HFF-Myc (cell line): ENCODE measurements around the gene RASSF5.

Experiments used
- DNase-seq: peaks from one replicate; pipeline ENCODE4 v3.0.0-alpha.2; 2011; ENCODE audit warnings: low read depth; ENCODE audit errors: extremely low read depth
- H3K4me3 ChIP-seq: replicated peaks from 2 replicates; pipeline ENCODE4 v1.5.1; 2011; ENCODE audit warnings: low read depth, mild to moderate bottlenecking, control low read depth, low read length
- CTCF ChIP-seq: IDR thresholded peaks from 2 replicates; pipeline ENCODE4 v1.5.1; 2012; ENCODE audit warnings: mild to moderate bottlenecking, low read depth, low read length, control low read depth; ENCODE audit errors: missing control alignments

The RASSF5 gene

GRCh38 chr1:206538901-206539640, 31.7 kb downstream of the RASSF5 start:
- no peak overlapping the region for H3K4me3 ChIP-seq
- no peak for TF ChIP-seq CTCF
- DNase-seq: no peak

- no peak for TF ChIP-seq CTCF
- no peak for DNase-seq
Observed at GRCh38 chr1:206540044-206540780, 32.9 kb downstream of the RASSF5 start.

GRCh38 chr1:206541236-206541833, 34.0 kb downstream of the RASSF5 start:
- no peak for TF ChIP-seq CTCF

More at GRCh38 chr1:206540044-206540780, 32.9 kb downstream of the RASSF5 start:
- H3K4me3 ChIP-seq: no peak overlapping the region

GRCh38 chr1:206544562-206545257, 37.4 kb downstream of the RASSF5 start:
- DNase-seq: peak; percentile 14
- no peak overlapping the region for H3K4me3 ChIP-seq
- TF ChIP-seq CTCF: peak; percentile 94

More at GRCh38 chr1:206541236-206541833, 34.0 kb downstream of the RASSF5 start:
- no peak overlapping the region for H3K4me3 ChIP-seq
- DNase-seq: no peak

- no peak for TF ChIP-seq CTCF
- no peak overlapping the region for H3K4me3 ChIP-seq
- no peak for DNase-seq
Observed at GRCh38 chr1:206545351-206545750, 38.0 kb downstream of the RASSF5 start.

GRCh38 chr1:206547104-206547503, 39.8 kb downstream of the RASSF5 start:
- H3K4me3 ChIP-seq: no peak overlapping the region
- no peak for TF ChIP-seq CTCF
- DNase-seq: no peak
